ENCODE data around the gene OCA2. TPM values are rescaled to one million over a fixed set of nuclear protein-coding genes. Genes with fewer than 3 reads are reported as not detected.

OCA2 gene
- total RNA-seq, 1 experiment from 2014 or later = 0.21 TPM

GRCh38 chr15:28004143-28005003, 94.7 kb downstream of the OCA2 start:
- no peaks in the 10 kb centered on the region for H3K27me3 ChIP-seq (ENCODE audit: control insufficient read depth, insufficient read depth, low read length)
- DNase-seq = no peak
- no peak overlapping the region for H3K4me3 ChIP-seq (ENCODE audit: insufficient read depth, low read depth, low read length)
- H3K36me3 ChIP-seq (replicated peaks; ENCODE audit: control insufficient read depth, insufficient read depth, low read length) = no peaks in the 10 kb centered on the region

DNA sequence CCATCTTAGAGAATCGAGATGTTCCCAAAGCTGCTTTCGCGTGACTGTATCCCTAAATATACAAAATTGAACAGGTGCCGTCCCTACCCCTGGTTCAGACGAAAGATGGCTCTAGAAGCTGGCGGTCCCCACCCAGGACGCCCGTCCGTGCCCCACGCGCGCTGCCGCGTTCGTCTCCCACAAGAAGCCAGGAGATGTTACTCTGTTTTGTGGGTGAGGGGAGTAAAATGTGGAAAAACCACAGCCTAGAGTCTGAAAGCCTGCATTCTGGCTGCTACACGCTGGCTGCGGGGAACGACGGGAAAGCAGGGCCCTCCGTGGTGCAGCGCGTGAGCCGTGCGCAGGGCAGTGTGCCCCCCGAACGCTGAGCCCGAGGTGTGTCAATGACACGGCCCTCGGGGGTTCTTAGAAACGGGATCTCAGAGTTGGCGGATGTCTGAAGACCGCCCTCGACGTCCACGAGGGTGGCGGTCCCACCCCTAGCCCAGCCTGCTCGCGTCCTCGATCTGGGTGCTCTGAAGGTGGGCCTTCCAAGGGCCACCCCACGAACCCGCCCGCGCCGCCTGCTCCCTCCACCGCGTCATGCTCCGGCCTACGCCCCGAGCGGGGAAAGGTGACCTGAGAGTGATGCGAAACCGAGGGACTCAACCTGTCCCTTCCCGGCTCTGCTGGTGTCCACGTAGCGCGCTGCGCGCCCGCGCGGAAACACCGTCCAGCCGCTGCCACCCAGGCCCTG, 95.6 kb downstream of the OCA2 start:
- Histone ChIP-seq H3K27me3 (ENCODE audit: control insufficient read depth, insufficient read depth, low read length) (no peaks in the 10 kb centered on the region), H3K36me3 (replicated peaks; ENCODE audit: control insufficient read depth, insufficient read depth, low read length) (no peaks in the 10 kb centered on the region), H3K4me3 (ENCODE audit: insufficient read depth, low read depth, low read length) (no peak overlapping the region)
- no peak for DNase-seq

GRCh38 chr15:28002867-28003266, 96.2 kb downstream of the OCA2 start:
- no peaks in the 10 kb centered on the region for H3K27me3 ChIP-seq (ENCODE audit: control insufficient read depth, insufficient read depth, low read length)
- H3K4me3 ChIP-seq (ENCODE audit: insufficient read depth, low read depth, low read length) = no peak overlapping the region
- no peak for DNase-seq

DNA sequence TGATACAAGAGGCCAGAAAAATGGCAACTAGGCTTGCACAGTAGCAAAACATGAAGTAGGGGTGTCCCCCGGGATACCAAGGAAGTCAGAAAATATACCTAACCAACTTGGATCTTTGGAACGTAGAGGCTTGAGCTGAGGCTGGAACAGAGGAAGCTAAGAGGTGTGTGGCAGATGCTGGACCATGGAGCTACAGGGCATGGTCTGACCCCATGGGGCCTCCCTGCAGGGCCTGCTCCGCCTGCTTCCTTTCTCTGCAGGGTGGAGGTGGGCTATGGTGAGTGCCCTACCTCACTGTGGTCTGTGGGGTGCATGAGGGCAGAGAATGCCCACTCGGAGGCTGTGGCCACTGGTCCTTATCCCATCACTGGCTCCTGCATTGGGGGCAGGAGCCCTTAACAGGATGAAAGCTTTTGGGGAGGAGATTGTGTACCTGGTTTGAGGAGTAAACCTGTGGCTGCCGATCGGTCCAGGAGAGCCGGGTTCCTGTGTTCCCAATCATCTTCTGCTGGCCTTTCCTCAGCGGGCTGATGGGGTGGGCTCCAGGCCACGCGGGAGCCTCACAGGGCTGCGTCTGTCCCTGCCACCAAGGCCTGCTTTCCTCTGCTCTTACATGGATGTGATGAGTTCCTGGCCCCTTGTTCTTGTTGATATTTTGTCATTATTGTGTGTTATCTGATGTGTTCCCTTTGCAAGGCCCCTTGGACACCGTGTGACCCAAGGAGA, 96.8 kb downstream of the OCA2 start:
- no peak overlapping the region for H3K4me3 ChIP-seq (ENCODE audit: insufficient read depth, low read depth, low read length)
- no peak for DNase-seq
- no peaks in the 10 kb centered on the region for H3K27me3 ChIP-seq (ENCODE audit: control insufficient read depth, insufficient read depth, low read length)
- H3K36me3 ChIP-seq (replicated peaks; ENCODE audit: control insufficient read depth, insufficient read depth, low read length) = no peaks in the 10 kb centered on the region

More at GRCh38 chr15:28002867-28003266, 96.2 kb downstream of the OCA2 start:
- H3K36me3 ChIP-seq (replicated peaks; ENCODE audit: control insufficient read depth, insufficient read depth, low read length) = no peaks in the 10 kb centered on the region

- H3K36me3 ChIP-seq (replicated peaks; ENCODE audit: control insufficient read depth, insufficient read depth, low read length) = no peaks in the 10 kb centered on the region
- DNase-seq = no peak
- no peak overlapping the region for H3K4me3 ChIP-seq (ENCODE audit: insufficient read depth, low read depth, low read length)
- no peaks in the 10 kb centered on the region for H3K27me3 ChIP-seq (ENCODE audit: control insufficient read depth, insufficient read depth, low read length)
These were observed 97.5 kb downstream of the OCA2 start for GRCh38 chr15:28001641-28002040.

GRCh38 chr15:27993996-27994780, 104.9 kb downstream of the OCA2 start:
- H3K36me3 ChIP-seq (replicated peaks; ENCODE audit: control insufficient read depth, insufficient read depth, low read length) = no peaks in the 10 kb centered on the region
- no peak for DNase-seq
- no peaks in the 10 kb centered on the region for H3K27me3 ChIP-seq (ENCODE audit: control insufficient read depth, insufficient read depth, low read length)
- H3K4me3 ChIP-seq (ENCODE audit: insufficient read depth, low read depth, low read length) = no peak overlapping the region

DNA sequence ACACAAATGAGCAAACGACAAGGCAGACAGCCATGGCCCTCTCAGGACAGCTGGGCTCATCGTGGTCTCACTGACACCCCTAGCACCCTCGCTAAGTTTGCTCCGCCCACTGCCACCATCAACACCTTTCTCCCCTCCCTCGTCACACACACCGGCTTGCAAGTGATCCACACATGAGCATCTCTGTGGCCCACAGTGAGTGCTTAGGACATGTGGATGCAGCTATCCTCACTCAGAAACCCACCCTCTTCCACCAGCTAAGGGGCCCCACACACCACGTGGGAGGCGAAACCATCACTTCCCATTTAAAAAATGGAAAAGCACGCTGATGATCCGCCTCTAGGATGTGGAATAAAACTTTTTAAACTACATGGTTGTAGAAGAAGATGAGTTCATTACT, 105.6 kb downstream of the OCA2 start:
- Histone ChIP-seq H3K27me3 (ENCODE audit: control insufficient read depth, insufficient read depth, low read length) (no peaks in the 10 kb centered on the region), H3K4me3 (ENCODE audit: insufficient read depth, low read depth, low read length) (no peak overlapping the region), H3K36me3 (replicated peaks; ENCODE audit: control insufficient read depth, insufficient read depth, low read length) (no peaks in the 10 kb centered on the region)
- DNase-seq = no peak

DNA sequence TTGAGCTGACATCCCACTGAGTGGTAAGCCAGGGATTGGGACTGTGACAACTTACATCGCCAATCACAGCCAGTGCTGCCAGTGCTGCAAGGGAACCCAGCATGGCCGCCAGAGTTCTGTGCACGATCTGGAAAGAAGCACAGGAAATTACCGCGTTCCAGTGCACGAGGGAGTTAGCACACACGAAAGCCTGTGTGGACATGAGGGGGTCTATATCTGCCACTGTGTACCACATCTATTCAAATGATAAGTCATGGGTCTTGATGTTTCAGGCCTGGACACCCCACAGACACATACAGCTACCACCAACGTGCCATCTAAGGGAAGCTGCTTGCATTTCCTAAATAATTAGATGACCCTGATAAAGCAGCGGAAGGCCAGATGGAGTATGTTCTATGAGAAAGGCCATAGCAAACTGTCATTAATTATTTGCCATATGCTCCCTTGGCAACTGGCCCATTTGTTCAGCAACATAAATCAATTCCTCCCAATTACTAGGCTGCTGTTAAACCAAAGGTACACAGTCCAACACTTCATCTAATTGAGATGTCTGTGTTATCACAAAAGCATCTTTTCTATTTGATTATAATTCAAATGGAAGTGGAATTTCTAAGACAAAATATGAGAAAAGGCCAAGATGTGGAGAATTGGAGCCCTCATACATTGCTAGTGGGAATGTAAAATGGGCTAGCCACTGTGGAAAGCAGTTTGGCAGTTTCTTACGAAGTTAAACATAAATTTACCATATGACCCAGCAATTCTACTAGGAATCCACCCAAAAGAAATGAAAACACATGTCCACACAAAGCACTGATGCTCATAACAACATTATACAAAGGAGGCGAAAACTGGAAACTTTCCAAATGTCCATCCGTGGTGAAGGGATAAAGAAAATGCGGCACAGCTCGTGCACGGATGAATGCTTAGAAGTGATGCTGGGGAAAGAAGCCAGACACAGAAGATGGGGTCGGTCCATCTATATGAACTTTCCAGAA, 108.3 kb downstream of the OCA2 start:
- no peaks in the 10 kb centered on the region for H3K36me3 ChIP-seq (replicated peaks; ENCODE audit: control insufficient read depth, insufficient read depth, low read length)
- H3K27me3 ChIP-seq (ENCODE audit: control insufficient read depth, insufficient read depth, low read length) = no peaks in the 10 kb centered on the region
- no peak overlapping the region for H3K4me3 ChIP-seq (ENCODE audit: insufficient read depth, low read depth, low read length)
- DNase-seq = no peak

- Histone ChIP-seq H3K36me3 (replicated peaks; ENCODE audit: control insufficient read depth, insufficient read depth, low read length) (no peaks in the 10 kb centered on the region), H3K4me3 (ENCODE audit: insufficient read depth, low read depth, low read length) (no peak overlapping the region), H3K27me3 (ENCODE audit: control insufficient read depth, insufficient read depth, low read length) (no peaks in the 10 kb centered on the region)
- no peak for DNase-seq
These were observed 109.3 kb downstream of the OCA2 start for GRCh38 chr15:27989838-27990237.

GRCh38 chr15:27989427-27989826, 109.7 kb downstream of the OCA2 start:
- H3K36me3 ChIP-seq (replicated peaks; ENCODE audit: control insufficient read depth, insufficient read depth, low read length) = no peaks in the 10 kb centered on the region
- H3K4me3 ChIP-seq (ENCODE audit: insufficient read depth, low read depth, low read length) = no peak overlapping the region
- no peak for DNase-seq
- no peaks in the 10 kb centered on the region for H3K27me3 ChIP-seq (ENCODE audit: control insufficient read depth, insufficient read depth, low read length)

DNA sequence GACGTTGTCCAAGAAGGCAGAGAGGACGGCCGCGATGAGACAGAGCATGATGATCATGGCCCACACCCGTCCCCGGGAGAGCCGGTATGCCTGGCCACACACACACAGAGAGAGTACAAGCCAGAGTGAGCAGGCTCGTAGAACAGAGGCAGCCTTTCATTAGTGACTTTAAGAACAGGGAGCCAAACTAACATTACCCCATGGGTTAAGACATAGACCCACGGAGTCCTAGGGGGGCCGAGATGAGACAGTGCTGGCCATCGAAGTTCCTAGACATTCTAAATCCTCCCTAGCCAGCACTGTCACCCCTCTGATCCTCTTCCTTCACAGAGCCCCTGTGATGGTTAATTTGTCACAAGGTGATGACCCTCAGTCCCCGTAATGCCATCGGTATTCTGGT, 114.0 kb downstream of the OCA2 start:
- no peak overlapping the region for H3K4me3 ChIP-seq (ENCODE audit: insufficient read depth, low read depth, low read length)
- H3K27me3 ChIP-seq (ENCODE audit: control insufficient read depth, insufficient read depth, low read length) = no peaks in the 10 kb centered on the region
- H3K36me3 ChIP-seq (replicated peaks; ENCODE audit: control insufficient read depth, insufficient read depth, low read length) = no peaks in the 10 kb centered on the region
- DNase-seq = no peak

GRCh38 chr15:27983496-27983895, 115.6 kb downstream of the OCA2 start:
- H3K36me3 ChIP-seq (replicated peaks; ENCODE audit: control insufficient read depth, insufficient read depth, low read length) = no peaks in the 10 kb centered on the region
- H3K27me3 ChIP-seq (ENCODE audit: control insufficient read depth, insufficient read depth, low read length) = no peaks in the 10 kb centered on the region
- H3K4me3 ChIP-seq (ENCODE audit: insufficient read depth, low read depth, low read length) = no peak overlapping the region
- no peak for DNase-seq

DNA sequence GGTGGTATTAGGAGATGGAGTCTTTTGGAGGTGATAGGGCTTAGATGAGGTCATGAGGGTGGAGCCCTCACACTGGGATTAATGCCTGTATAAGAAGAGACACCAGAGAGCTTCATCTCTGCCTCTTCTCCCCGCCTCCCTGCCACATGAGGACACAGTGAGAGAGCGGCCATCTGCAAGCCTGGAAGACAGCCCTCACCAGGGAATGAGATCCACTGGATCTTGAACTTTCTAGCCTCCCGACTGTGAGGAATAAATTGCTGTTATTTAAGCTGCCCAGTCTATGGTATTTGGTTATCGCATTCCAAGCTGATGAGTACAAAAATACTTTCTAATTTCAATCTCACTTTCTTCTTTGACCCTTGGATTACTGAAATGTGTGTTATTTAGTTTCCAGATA, 121.4 kb downstream of the OCA2 start:
- no peaks in the 10 kb centered on the region for H3K36me3 ChIP-seq (replicated peaks; ENCODE audit: control insufficient read depth, insufficient read depth, low read length)
- no peak for DNase-seq
- no peaks in the 10 kb centered on the region for H3K27me3 ChIP-seq (ENCODE audit: control insufficient read depth, insufficient read depth, low read length)
- H3K4me3 ChIP-seq (ENCODE audit: insufficient read depth, low read depth, low read length) = no peak overlapping the region
